OCI-LY1 (cell line): Measurements from ENCODE around the gene COMMD1.

Experiments
- H2AFZ ChIP-seq: fragments of 200-600 bp; sonication (generic), shearing (Covaris generic); 2 replicates; pipeline ENCODE4 v1.6.0; 2014; ENCODE audit warnings: antibody characterized with exemption, mild to moderate bottlenecking, low read length
- H3F3A ChIP-seq: fragments of 200-600 bp; sonication (generic), shearing (Covaris generic); 2 replicates; pipeline ENCODE4 v1.6.0; 2014; ENCODE audit warnings: mild to moderate bottlenecking, antibody characterized with exemption, low read length, moderate library complexity; ENCODE audit not compliant: insufficient read depth
- H3K27ac ChIP-seq: fragments of 200-600 bp; sonication (generic); 2 replicates; pipeline ENCODE4 v1.5.1; 2014; ENCODE audit warnings: low read length, mixed run types, mild to moderate bottlenecking, low read depth; ENCODE audit not compliant: poor library complexity, severe bottlenecking
- H3K27me3 ChIP-seq: fragments of 200-600 bp; sonication (generic); 2 replicates; pipeline ENCODE4 v1.6.0; 2014; ENCODE audit warnings: antibody characterized with exemption, mild to moderate bottlenecking, low read length, moderate library complexity; ENCODE audit not compliant: insufficient read depth
- H3K36me3 ChIP-seq: fragments of 200-600 bp; sonication (generic); 2 replicates; pipeline ENCODE4 v1.6.1; 2014; ENCODE audit warnings: mild to moderate bottlenecking, antibody characterized with exemption, low read length, moderate library complexity, mixed read lengths; ENCODE audit not compliant: insufficient read depth
- H3K4me1 ChIP-seq: fragments of 200-600 bp; sonication (generic); 2 replicates; pipeline ENCODE4 v1.5.1; 2014; ENCODE audit warnings: mild to moderate bottlenecking, low read length, moderate library complexity; ENCODE audit not compliant: insufficient read depth, severe bottlenecking
- H3K4me2 ChIP-seq: fragments of 200-600 bp; sonication (generic), shearing (Covaris generic); 2 replicates; pipeline ENCODE4 v1.6.1; 2014; ENCODE audit warnings: low read length
- H3K4me3 ChIP-seq: fragments of 200-600 bp; sonication (generic); 2 replicates; pipeline ENCODE4 v1.5.1; 2014; ENCODE audit warnings: low read length, low read depth, mild to moderate bottlenecking, mixed read lengths; ENCODE audit not compliant: poor library complexity, severe bottlenecking
- H3K79me2 ChIP-seq: fragments of 200-600 bp; shearing (Covaris generic); 2 replicates; pipeline ENCODE4 v1.6.1; 2016; ENCODE audit warnings: mixed run types, low read length, mixed read lengths; ENCODE audit not compliant: insufficient read depth
- H3K9ac ChIP-seq: fragments of 200-600 bp; sonication (generic), shearing (Covaris generic); 2 replicates; pipeline ENCODE4 v1.6.1; 2014; ENCODE audit warnings: mild to moderate bottlenecking, low read length, mixed read lengths
- H3K9me2 ChIP-seq: fragments of 200-600 bp; sonication (generic), shearing (Covaris generic); 2 replicates; pipeline ENCODE4 v1.6.1; 2014; ENCODE audit warnings: low read depth, mild to moderate bottlenecking, low read length, mixed read lengths
- H3K9me3 ChIP-seq: fragments of 200-600 bp; shearing (Covaris generic); 2 replicates; pipeline ENCODE4 v1.6.1; 2014; ENCODE audit warnings: low read length, mixed read lengths
- H4K20me1 ChIP-seq: fragments of 200-600 bp; sonication (generic), shearing (Covaris generic); 2 replicates; pipeline ENCODE4 v1.6.0; 2016; ENCODE audit warnings: mild to moderate bottlenecking, low read length; ENCODE audit not compliant: insufficient read depth
- EZH2 ChIP-seq: fragments of 200-600 bp; sonication (generic), shearing (Covaris generic); IDR thresholded peaks from 2 replicates; pipeline ENCODE4 v1.8.0; 2017; ENCODE audit warnings: borderline replicate concordance, mixed run types, mild to moderate bottlenecking, antibody characterized with exemption, low read length, moderate library complexity, mixed read lengths
- TF ChIP-seq, protein P1 (sequence below): fragments of 200-600 bp; sonication (generic), shearing (Covaris generic); IDR thresholded peaks from 2 replicates; pipeline ENCODE4 v1.5.1; 2017; ENCODE audit warnings: mild to moderate bottlenecking, antibody characterized with exemption, low read length, moderate library complexity, mixed read lengths

COMMD1 gene

DNA sequence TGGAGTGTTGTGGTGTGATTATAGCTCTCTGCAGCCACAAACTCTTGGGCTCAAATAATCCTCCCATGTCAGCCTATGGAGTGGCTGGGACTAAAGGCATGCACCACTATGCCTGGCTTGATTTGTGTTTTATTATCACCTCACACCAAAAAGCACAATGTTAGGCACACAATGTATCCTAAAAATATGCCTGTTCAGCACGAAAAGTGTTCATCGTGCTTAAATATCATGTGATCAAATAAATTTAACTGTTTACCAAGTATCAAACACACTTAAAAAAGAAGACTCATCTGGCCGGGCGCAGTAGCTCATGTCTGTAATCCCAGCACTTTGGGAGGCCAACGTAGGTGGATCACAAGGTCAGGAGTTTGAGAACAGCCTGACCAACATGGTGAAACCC is 22.6 kb upstream of the COMMD1 start:
- H3K79me2 ChIP-seq, result peaks cover 36% of the 10 kb centered on the region

GRCh38 chr2:61885896-61886603 is 19.4 kb upstream of the COMMD1 start:
- Histone ChIP-seq H3K27me3 (no peaks in the 10 kb centered on the region), H3K27ac (no peak overlapping the region), H3K9me3 (no peaks in the 10 kb centered on the region), H3K4me1 (peaks cover 30% of the 10 kb centered on the region), H3K36me3 (peaks cover 70% of the 10 kb centered on the region), H4K20me1 (0 out of 2 replicates have a peak, but pooled peaks cover 3% of the 10 kb centered on the region), H3K4me2 (peak overlapping the region; percentile 81), H3K79me2 (peaks cover 41% of the 10 kb centered on the region), H3F3A (no peaks in the 10 kb centered on the region), H2AFZ (no peak overlapping the region), H3K9ac (no peak overlapping the region), H3K4me3 (peak overlapping the region; percentile 98), H3K9me2 (no peaks in the 10 kb centered on the region)
- no peak for TF ChIP-seq EZH2
- TF ChIP-seq, protein P1, sequence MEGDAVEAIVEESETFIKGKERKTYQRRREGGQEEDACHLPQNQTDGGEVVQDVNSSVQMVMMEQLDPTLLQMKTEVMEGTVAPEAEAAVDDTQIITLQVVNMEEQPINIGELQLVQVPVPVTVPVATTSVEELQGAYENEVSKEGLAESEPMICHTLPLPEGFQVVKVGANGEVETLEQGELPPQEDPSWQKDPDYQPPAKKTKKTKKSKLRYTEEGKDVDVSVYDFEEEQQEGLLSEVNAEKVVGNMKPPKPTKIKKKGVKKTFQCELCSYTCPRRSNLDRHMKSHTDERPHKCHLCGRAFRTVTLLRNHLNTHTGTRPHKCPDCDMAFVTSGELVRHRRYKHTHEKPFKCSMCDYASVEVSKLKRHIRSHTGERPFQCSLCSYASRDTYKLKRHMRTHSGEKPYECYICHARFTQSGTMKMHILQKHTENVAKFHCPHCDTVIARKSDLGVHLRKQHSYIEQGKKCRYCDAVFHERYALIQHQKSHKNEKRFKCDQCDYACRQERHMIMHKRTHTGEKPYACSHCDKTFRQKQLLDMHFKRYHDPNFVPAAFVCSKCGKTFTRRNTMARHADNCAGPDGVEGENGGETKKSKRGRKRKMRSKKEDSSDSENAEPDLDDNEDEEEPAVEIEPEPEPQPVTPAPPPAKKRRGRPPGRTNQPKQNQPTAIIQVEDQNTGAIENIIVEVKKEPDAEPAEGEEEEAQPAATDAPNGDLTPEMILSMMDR, result no peak

More for the DNA sequence above, 22.6 kb upstream of the COMMD1 start:
- Histone ChIP-seq H3K27me3 (no peaks in the 10 kb centered on the region), H3K9ac (no peak overlapping the region), H3K9me3 (no peaks in the 10 kb centered on the region), H3F3A (no peaks in the 10 kb centered on the region), H3K9me2 (no peaks in the 10 kb centered on the region), H3K4me3 (no peak overlapping the region), H2AFZ (no peak overlapping the region), H3K4me1 (peaks cover 20% of the 10 kb centered on the region), H3K36me3 (peaks cover 99% of the 10 kb centered on the region), H3K4me2 (no peak overlapping the region), H3K27ac (no peak overlapping the region), H4K20me1 (0 out of 2 replicates have a peak, but pooled peaks cover 3% of the 10 kb centered on the region)
- no peak for TF ChIP-seq EZH2
- TF ChIP-seq, protein P1, result no peak

DNA sequence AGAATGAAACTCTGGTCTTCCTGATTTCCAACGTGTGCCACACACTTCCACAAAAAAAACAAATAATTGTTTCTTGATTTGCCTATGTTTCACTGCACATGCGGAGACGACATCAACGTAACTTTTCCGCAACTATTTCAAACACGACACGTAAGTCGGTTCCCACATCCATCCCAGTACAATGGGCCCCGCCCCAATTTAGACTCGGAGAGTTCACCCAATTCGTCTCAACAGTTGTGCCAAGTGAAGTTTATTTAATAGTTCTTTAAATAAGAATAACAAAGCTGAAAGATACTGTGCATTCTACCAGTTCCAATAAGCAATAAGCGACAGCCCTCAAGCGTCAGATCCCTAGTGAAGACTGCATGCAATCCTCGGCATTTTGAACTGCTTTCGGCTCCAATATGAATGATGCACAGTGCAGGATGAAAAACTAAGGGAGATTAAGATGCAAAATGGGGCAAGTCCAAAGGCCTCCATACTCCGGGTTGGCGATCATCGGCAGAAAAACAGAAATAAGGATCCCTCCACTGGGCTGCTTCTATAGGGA is 17.7 kb upstream of the COMMD1 start:
- H3K4me2 ChIP-seq, result peak overlapping the region; percentile 81
- H3K4me3 ChIP-seq, result peak overlapping the region; percentile 98
- TF ChIP-seq, protein P1, result no peak
- no peak for TF ChIP-seq EZH2
- H3K27me3 ChIP-seq, result no peaks in the 10 kb centered on the region
- H2AFZ ChIP-seq, result no peak overlapping the region
- 0 out of 2 replicates have a peak, but pooled peaks cover 3% of the 10 kb centered on the region for H4K20me1 ChIP-seq
- no peaks in the 10 kb centered on the region for H3F3A ChIP-seq
- H3K79me2 ChIP-seq, result peaks cover 41% of the 10 kb centered on the region
- H3K27ac ChIP-seq, result peak overlapping the region; percentile 71
- H3K9me2 ChIP-seq, result no peaks in the 10 kb centered on the region
- peaks cover 52% of the 10 kb centered on the region for H3K36me3 ChIP-seq
- H3K9me3 ChIP-seq, result no peaks in the 10 kb centered on the region
- H3K4me1 ChIP-seq, result peaks cover 30% of the 10 kb centered on the region
- H3K9ac ChIP-seq, result peak overlapping the region; percentile 99
